K562 (cell line): ENCODE data around the gene ZCCHC9. TPM values are rescaled to one million over a fixed set of nuclear protein-coding genes. Genes with fewer than 3 reads are reported as not detected.

ENCODE experiments used
- ATAC-seq: fragments of 200-7000 bp; cut with Tn5 transposase; 3 replicates; pipeline ENCODE4 v1.9.1; 2020; ENCODE audit warnings: moderate library complexity
- BruUV-seq: library from RNA; stranded (reverse); fragments of 400-500 nt; replicated peaks from 2 replicates; lab custom pipeline; 2021; lab: Mats Ljungman, UMichigan
- CTCF ChIA-PET: fragments of 300-600 bp; formaldehyde crosslinking; extraction: SDS; loops from one replicate; lab custom pipeline; 2021; ENCODE audit warnings: low intra/inter-chr PET ratio; lab: Yijun Ruan, JAX
- POLR2A ChIA-PET: fragments of 300-600, 350-650 bp; sonication (Branson Sonifier 250); formaldehyde crosslinking; extraction: SDS; loops from one replicate; lab custom pipeline; 2021; ENCODE audit warnings: antibody characterized with exemption, inconsistent platforms; lab: Yijun Ruan, JAX
- DNase-seq, 4 experiments: peaks; one replicate each; pipeline versions ENCODE4 v3.0.0 to v3.0.0-alpha.2; 2011 to 2018; ENCODE audit warnings: low spot score in 3 of 4, mixed read lengths in 3 of 4; ENCODE audit errors: extremely low read depth in 1 of 4
- FAIRE-seq: peaks from 2 replicates; lab custom pipeline; 2011; peaks lifted over from hg19 to GRCh38; lab: Jason Lieb, UNC
- H2AFZ ChIP-seq: 2 replicates; pipeline ENCODE4 v1.6.0; 2011; ENCODE audit warnings: low read depth, low read length, control low read depth, inconsistent platforms
- H3K27ac ChIP-seq: fragments of 200-600 bp; 3 replicates; pipeline ENCODE4 v1.8.0; 2011; ENCODE audit warnings: low read depth, mild to moderate bottlenecking, control low read depth, inconsistent platforms, low read length, moderate library complexity, mixed read lengths; ENCODE audit errors: extremely low read depth
- H3K27me3 ChIP-seq, 2 experiments: fragments of 300-600 bp in 1 of 2; 2 replicates in 1 of 2; 3 replicates in 1 of 2; pipeline versions ENCODE4 v1.6.0 to v1.8.0; 2011; ENCODE audit warnings: inconsistent platforms in 2 of 2, low read length in 2 of 2, mild to moderate bottlenecking in 1 of 2, mixed read lengths in 1 of 2, moderate library complexity in 1 of 2; ENCODE audit not compliant: control insufficient read depth in 2 of 2, insufficient read depth in 2 of 2
- H3K36me3 ChIP-seq: fragments of 300-600 bp; 3 replicates; pipeline ENCODE4 v1.8.0; 2011; ENCODE audit warnings: mild to moderate bottlenecking, low read length, inconsistent platforms; ENCODE audit not compliant: control insufficient read depth, insufficient read depth
- H3K4me1 ChIP-seq, 2 experiments: fragments of 200-600 bp in 1 of 2; replicated peaks in 1 of 2; 2 replicates in 1 of 2; 3 replicates in 1 of 2; pipeline versions ENCODE4 v1.5.1 to v1.8.0; 2011; ENCODE audit warnings: inconsistent platforms in 2 of 2, low read length in 2 of 2, mild to moderate bottlenecking in 1 of 2, mixed read lengths in 1 of 2, moderate library complexity in 1 of 2; ENCODE audit not compliant: control insufficient read depth in 2 of 2, insufficient read depth in 2 of 2
- H3K4me2 ChIP-seq: 2 replicates; pipeline ENCODE4 v1.6.1; 2011; ENCODE audit warnings: low read length, control low read depth, inconsistent platforms, mixed read lengths; ENCODE audit not compliant: insufficient read depth
- H3K4me3 ChIP-seq: fragments of 200-600 bp; sonication (generic), shearing (Covaris generic); 2 replicates; pipeline ENCODE4 v1.5.1; 2016; ENCODE audit warnings: control low read depth, inconsistent platforms
- H3K79me2 ChIP-seq: fragments of 200-600 bp; 3 replicates; pipeline ENCODE4 v1.8.0; 2011; ENCODE audit warnings: low read length, inconsistent platforms; ENCODE audit not compliant: control insufficient read depth, insufficient read depth
- H3K9ac ChIP-seq, 2 experiments: 2 replicates each; pipeline versions ENCODE4 v1.6.0 to v1.6.1; 2011; ENCODE audit warnings: low read depth in 2 of 2, low read length in 2 of 2, control low read depth in 1 of 2, inconsistent platforms in 1 of 2, mild to moderate bottlenecking in 1 of 2, mixed read lengths in 1 of 2; ENCODE audit not compliant: insufficient read depth in 1 of 2
- H3K9me1 ChIP-seq: one replicate; pipeline ENCODE4 v1.6.0; 2011; ENCODE audit warnings: inconsistent platforms, mild to moderate bottlenecking, low read length, moderate library complexity; ENCODE audit not compliant: control insufficient read depth, insufficient read depth
- H3K9me3 ChIP-seq: replicated peaks from 2 replicates; pipeline ENCODE4 v1.5.1; 2011; ENCODE audit warnings: low read depth, low read length, inconsistent platforms; ENCODE audit not compliant: control insufficient read depth, insufficient read depth
- H4K20me1 ChIP-seq: replicated peaks from 2 replicates; pipeline ENCODE4 v1.6.1; 2011; ENCODE audit warnings: low read length, inconsistent platforms, mixed read lengths; ENCODE audit not compliant: control insufficient read depth, insufficient read depth
- ARID3B ChIP-seq: fragments of 250-450 bp; sonication (Bioruptor Pico); IDR thresholded peaks from 2 replicates; pipeline ENCODE4 v1.4.0; 2020; ENCODE audit warnings: borderline replicate concordance
- ATF3 ChIP-seq, 2 experiments: fragments of 450-650 bp in 1 of 2; sonication (generic) in 1 of 2; formaldehyde crosslinking in 1 of 2; IDR thresholded peaks in 1 of 2; conservative IDR thresholded peaks in 1 of 2; 2 replicates each; pipeline versions ENCODE4 v1.6.1 to v1.8.1; 2016 to 2023; ENCODE audit warnings: mild to moderate bottlenecking in 2 of 2, moderate library complexity in 2 of 2, inconsistent platforms in 1 of 2, missing genetic modification reagents in 1 of 2
- HBP1 ChIP-seq: fragments of 450-650 bp; formaldehyde crosslinking; IDR thresholded peaks from 2 replicates; pipeline ENCODE4 v1.4.0; 2022; ENCODE audit warnings: missing genetic modification characterization
- POLR2B ChIP-seq: fragments of 450-650 bp; IDR thresholded peaks from 2 replicates; pipeline ENCODE4 v1.6.1; 2018; ENCODE audit warnings: low read depth; ENCODE audit not compliant: partially characterized antibody
- POLR2G ChIP-seq: fragments of 200-400 bp; formaldehyde crosslinking; IDR thresholded peaks from 2 replicates; pipeline ENCODE4 v1.6.1; 2017; ENCODE audit warnings: low read depth, mild to moderate bottlenecking, antibody characterized with exemption, low read length, moderate library complexity
- RBM25 ChIP-seq: fragments of 200-400 bp; formaldehyde crosslinking; IDR thresholded peaks from 2 replicates; pipeline ENCODE4 v1.6.1; 2018; ENCODE audit warnings: low read length, low read depth, moderate library complexity; ENCODE audit not compliant: severe bottlenecking
- ZNF212 ChIP-seq: fragments of 450-650 bp; formaldehyde crosslinking; IDR thresholded peaks from 2 replicates; pipeline ENCODE4 v1.4.0; 2020; ENCODE audit warnings: mild to moderate bottlenecking
- whole genome bisulfite sequencing: fragments of 100-300 bp; shearing (Covaris generic); methylation state at CpG from one replicate; pipeline ENCODE4 v1.1.6; 2016; ENCODE audit warnings: low coverage, mixed read lengths; ENCODE audit not compliant: insufficient coverage; ENCODE audit errors: missing lambda C conversion rate; 5-methylcytosine and 5-hydroxymethylcytosine counted together
- in situ Hi-C: fragments of 300-500 bp; cut with MboI; formaldehyde crosslinking; loops from 4 replicates; pipeline ENCODE4 v1.15.0; 2018; ENCODE audit warnings: inconsistent platforms, mixed read lengths
- intact Hi-C: fragments of 100-400 bp; cut with micrococcal nuclease; formaldehyde crosslinking; loops from 2 replicates; pipeline ENCODE4 v1.14.2; 2022
- polyA plus RNA-seq, 8 experiments: library from polyadenylated mRNA; depleted of rRNA in 4 of 8; stranded (reverse) in 5 of 8; unstranded in 3 of 8; fragments of >200 nt; fragmentation: Nextera tagmentation in 2 of 8; fragmentation: Illumina TruSeq in 1 of 8; extraction: Ambion mirVana in 2 of 8; extraction: Trizol in 1 of 8; gene quantifications; 2 replicates each; pipeline versions ENCODE4 v1.2.1 to v1.2.3, GENCODE V29; 2011 to 2014; ENCODE audit warnings: inconsistent platforms in 1 of 8, missing spikeins in 1 of 8
- total RNA-seq, 7 experiments: library from RNA; depleted of rRNA in 6 of 7; stranded (reverse); fragments of >200 nt in 6 of 7; fragmentation: Illumina TruSeq in 2 of 7; extraction: Trizol in 2 of 7; gene quantifications; 2 replicates each; pipeline versions ENCODE4 v1.2.1 to v1.2.3, GENCODE V29; 2011 to 2021; ENCODE audit warnings: low replicate concordance in 1 of 7

Gene ZCCHC9
- total and polyA plus RNA-seq, 9 of the 15 experiments (the other 6 are each of a cell fraction or from before 2014, with no cell fraction given), result 40.3 to 95.3 (median 59.9) TPM

GRCh38 chr5:81359108-81359507, 57.7 kb downstream of the ZCCHC9 start:
- Histone ChIP-seq H3K36me3 (no peaks in the 10 kb centered on the region), H3K79me2 (no peaks in the 10 kb centered on the region), H3K4me2 (no peak overlapping the region), H3K27ac (no peak overlapping the region), H3K9me3 (no peaks in the 10 kb centered on the region), H2AFZ (no peak overlapping the region), H3K9me1 (no peaks in the 10 kb centered on the region), H3K27me3 (peaks cover 31 to 51% of the 10 kb centered on the region in 2 experiments), H3K9ac (no peak overlapping the region), H3K4me1 (no peaks in the 10 kb centered on the region), H3K4me3 (no peak overlapping the region), H4K20me1 (no peaks in the 10 kb centered on the region)
- in situ Hi-C loops (no loop called here), intact Hi-C loops (no loop called here)
- ChIA-PET POLR2A (no interaction called here), CTCF (no interaction called here)
- WGBS, result 6% methylated on average over 4 of the region's 5 CpGs
- ATAC-seq (no peak), DNase-seq (no peak), FAIRE-seq (no peak)
- TF ChIP-seq ARID3B (CRISPR knock-in tag) (no peak), POLR2B (no peak), POLR2G (no peak), ZNF212 (CRISPR knock-in tag) (no peak), ATF3 (IDR thresholded peaks at IDR 0.05) (no peak), ATF3 (CRISPR knock-in tag; conservative IDR thresholded peaks at IDR 0.05) (no peak), RBM25 (no peak), HBP1 (no peak)
- BruUV-seq, result no TSS peak
